Body of pancreas (tissue), 4 donors: ENCODE results near the gene KHDC1L.

Source experiments
- POLR2A ChIP-seq, 3 donors: fragments of 450-650 bp; IDR thresholded peaks; one replicate each; pipeline ENCODE4 v1.6.1; 2016; ENCODE audit warnings: antibody characterized with exemption in 3 of 3, mild to moderate bottlenecking in 2 of 3
- TF ChIP-seq, protein P1 (sequence below), 7 experiments: fragments of 450-650 bp in 4 of 7; fragments of 200-600 bp in 3 of 7; sonication (generic) in 3 of 7; IDR thresholded peaks; one replicate each; pipeline ENCODE4 v1.5.1; 2016 to 2019; ENCODE audit warnings: antibody characterized with exemption in 7 of 7

DNA sequence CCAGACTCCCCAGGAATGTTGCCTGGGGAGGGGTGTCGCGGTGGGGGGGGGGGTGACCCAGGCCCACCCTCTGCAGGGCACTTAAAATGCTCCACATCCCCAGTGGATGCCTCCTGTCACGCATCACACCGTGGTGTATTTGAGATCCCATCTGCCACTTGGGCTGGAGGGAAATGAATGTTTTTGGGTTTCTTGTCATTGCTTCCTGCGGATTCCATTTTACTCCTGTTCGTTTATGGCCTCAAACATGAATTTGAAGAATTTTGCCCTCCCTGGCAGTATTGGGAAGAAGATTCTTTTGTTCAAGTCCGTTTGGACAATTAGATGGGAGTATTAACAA lies 38.2 kb upstream of the KHDC1L start:
- TF ChIP-seq, protein P1, sequence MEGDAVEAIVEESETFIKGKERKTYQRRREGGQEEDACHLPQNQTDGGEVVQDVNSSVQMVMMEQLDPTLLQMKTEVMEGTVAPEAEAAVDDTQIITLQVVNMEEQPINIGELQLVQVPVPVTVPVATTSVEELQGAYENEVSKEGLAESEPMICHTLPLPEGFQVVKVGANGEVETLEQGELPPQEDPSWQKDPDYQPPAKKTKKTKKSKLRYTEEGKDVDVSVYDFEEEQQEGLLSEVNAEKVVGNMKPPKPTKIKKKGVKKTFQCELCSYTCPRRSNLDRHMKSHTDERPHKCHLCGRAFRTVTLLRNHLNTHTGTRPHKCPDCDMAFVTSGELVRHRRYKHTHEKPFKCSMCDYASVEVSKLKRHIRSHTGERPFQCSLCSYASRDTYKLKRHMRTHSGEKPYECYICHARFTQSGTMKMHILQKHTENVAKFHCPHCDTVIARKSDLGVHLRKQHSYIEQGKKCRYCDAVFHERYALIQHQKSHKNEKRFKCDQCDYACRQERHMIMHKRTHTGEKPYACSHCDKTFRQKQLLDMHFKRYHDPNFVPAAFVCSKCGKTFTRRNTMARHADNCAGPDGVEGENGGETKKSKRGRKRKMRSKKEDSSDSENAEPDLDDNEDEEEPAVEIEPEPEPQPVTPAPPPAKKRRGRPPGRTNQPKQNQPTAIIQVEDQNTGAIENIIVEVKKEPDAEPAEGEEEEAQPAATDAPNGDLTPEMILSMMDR (IDR thresholded peaks at IDR 0.05), result no peak
- no peak for TF ChIP-seq POLR2A (IDR thresholded peaks at IDR 0.05)
